Activated T-cell treated with anti-CD3 and anti-CD28 coated beads for 4 hours (primary cell): ENCODE data around the gene P2RY2.

Experiments
- DNase-seq: peaks from one replicate; pipeline ENCODE4 v3.0.0-alpha.2; 2020

The P2RY2 gene

DNA sequence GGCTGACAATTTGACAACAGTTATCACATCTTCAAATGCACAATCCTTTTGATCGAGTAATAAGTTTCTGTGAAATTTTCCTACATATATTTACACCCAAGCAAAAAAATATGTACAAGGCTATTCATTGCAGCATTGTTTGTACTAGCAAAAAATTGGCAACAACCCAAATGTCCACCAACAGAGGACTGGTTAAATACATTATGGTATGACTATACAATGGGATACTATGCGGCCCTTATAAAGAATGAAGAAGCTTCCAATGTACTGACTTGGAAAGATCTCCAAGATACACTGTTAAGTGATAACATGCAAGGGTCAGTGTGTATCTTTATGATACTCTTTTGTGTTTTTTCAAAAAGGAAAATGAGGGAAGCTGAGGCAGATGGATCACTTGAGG, 8.2 kb upstream of the P2RY2 start:
- DNase-seq, result no peak

- DNase-seq, result no peak
Measured at GRCh38 chr11:73210916-73211667, 7.0 kb upstream of the P2RY2 start.

DNA sequence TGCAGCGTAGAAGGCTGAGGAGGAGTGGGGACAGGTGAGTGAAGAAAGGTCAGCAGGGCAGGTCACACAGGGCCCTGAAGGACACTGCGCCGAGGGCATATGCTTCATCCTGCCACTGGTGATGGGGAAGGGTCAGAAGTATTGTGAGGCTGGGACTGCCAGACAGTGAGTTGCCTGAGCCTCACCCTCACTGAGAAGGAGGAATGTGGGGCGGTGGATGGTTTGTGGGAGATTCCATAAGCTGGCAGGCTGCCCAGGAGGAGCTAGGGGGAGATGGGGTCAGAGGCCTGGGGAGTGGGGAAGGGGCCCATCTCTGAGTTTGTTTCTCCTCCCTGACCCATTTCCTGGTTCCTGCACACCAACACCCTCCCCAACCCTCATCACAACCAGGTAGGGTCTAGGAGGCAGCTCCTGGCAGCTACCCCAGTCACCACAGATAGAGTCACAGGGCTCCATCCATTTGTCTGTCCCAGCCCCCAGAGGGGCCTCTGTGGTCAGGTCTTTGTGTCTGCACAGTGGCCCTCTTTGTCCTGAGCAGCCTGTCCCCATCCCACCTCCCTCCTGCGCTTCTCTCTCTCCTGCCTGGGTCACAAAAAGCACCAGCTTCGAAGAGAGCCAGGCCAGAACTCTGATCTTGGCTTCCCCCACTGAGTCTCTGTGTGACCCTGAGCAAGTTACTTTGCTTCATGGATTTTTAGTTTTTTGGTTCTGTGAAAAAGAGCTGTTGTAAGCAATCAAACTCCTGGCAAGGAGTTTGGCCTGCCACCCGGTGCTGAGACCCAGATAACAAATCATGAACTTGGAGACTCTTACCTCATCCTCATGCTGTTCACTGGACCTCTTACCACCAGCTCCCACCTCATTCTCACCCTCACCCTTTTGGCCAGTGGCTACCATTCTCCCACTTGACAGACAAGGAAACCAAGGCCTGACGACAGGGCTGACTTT, 4.6 kb upstream of the P2RY2 start:
- DNase-seq, result no peak

- no peak for DNase-seq
Measured at GRCh38 chr11:73215191-73216134, 2.6 kb upstream of the P2RY2 start.

- DNase-seq, result no peak
Measured at GRCh38 chr11:73216465-73216864, 1.6 kb upstream of the P2RY2 start.

DNA sequence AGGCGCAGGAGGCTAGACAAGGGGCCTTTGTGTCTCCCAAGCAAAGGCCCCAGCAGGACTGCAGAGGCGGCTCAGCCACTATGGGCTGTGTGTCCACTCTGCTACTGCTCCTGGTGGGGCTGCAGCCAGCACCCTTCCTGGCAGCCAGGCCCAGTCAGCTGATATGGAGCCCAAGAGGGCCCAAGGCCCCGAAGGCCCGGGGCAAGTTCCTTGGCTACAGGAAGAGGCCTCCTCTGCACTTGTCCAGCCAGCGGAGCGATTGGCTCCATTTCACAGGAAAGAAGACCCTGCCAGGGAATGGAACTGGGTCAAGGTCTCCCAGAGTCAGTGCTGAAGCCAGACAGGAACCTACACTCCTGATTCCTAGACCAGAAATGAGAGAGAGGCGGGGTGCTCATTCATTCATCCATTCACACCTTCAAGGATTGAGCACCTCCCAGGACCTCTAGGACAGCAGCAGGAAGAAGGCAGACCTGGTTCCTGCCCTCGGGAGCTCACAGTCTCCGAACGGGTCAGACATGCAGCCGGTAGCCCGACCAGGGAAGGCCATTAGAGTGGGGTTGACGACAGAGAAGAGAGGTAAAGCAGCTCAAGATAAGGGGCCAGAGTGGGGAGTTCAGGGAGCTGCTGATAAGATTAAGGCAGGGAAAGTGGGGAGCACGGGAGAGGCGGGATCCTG, 811 bp upstream of the P2RY2 start:
- no peak for DNase-seq

GRCh38 chr11:73217810-73218105, 323 bp upstream of the P2RY2 start:
- no peak for DNase-seq

- no peak for DNase-seq
Measured at GRCh38 chr11:73218830-73219215, 742 bp downstream of the P2RY2 start.

DNA sequence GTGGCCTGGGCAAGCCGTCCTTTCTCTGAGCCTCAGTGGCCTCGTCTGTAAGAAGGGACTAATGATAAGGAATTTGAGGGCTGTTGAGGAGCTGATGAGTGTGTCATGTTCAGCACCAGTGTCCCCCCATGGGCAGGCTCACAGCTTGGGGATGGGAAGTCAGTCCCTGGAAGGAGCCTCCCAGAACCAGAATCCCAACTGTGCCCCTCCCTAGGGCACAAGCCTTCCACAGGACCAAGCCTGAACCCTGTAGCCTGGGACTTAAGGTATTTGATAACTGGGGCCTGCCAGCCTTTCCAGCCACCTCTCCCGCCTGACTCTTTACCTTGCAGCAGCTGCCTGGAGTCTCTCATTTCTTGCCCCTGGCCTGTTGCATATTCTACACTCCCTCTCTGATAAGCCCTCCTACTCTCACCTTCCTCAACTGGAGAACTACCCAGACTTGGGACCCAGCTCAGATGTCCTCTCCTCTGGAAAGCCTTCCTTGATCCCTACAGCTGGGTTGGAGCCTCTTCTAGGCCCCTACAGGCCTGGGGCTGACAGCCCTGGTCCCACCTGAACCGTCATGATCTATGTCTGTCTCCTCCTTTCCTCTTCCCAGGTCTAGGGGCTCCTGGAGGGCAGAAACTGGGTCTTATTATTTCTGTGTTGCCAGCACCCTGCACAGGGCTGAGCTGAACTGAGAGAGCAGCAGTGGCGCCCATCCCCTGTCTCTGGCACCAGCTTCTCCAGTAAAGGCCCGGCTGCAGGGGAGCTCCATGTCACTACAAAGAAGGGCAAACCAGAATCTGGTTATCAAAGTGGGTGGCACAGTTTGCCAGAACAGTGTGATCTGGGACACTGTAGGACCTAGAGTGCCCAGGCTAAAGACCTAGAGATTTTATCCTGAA, 1.6 kb downstream of the P2RY2 start:
- no peak for DNase-seq

GRCh38 chr11:73221451-73221850, 3.4 kb downstream of the P2RY2 start:
- no peak for DNase-seq

DNA sequence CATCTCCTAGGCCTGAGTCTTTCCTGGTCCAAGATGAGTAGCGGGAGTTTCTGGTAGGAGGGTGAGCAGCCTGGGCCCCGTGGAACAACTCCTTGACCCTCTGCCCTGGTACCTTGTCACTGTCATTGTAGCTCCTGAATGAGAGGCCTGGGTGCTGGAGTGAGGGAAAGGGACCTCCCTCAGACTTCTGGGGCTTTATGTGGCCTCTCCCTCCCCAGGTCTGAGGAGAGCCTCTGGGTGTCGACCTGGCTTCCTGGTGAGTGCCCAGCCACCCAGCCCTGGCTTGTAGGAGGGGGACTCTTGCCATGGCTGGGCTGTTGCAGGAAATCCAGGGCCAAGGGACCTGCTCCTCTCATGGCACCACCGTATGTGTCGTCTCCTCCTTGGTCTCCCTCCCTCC, 3.9 kb downstream of the P2RY2 start:
- DNase-seq, result no peak

DNA sequence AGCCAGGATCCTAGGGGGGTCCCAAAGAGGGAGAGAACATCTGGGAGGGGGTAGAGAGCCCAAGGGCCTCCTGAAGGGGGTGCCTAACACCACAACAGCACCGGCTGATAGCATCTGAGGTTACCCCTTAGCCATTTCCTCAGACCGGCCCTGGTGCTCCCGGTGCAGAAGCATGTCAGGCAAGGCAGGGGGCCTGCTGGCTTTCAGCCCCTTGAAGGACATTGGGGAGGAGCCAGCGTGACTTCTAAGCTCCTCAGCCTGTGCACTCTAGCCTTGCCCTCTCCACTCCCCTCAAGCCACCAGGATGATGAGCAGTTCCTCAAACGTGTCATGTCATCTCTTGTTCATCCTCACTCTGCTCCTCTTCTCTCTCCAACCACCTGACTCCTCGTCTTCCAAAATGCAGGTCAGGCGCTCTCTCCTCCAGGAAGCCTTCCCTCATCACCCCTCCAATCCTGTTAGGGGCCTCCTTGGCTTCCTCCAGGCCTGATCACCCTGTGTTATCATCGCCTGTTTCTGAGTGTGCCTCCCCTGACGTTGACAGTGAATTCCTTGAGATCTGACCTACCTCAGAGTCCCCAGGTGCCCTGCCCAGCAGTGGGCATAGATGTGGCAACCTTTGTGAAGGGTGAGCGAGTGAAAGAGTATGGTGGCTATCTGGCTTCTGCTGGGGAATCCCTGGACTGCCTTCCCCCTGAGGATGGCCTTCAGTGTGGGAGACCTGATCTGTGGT, 6.1 kb downstream of the P2RY2 start:
- DNase-seq, result no peak

- DNase-seq, result no peak
Measured at GRCh38 chr11:73225001-73225686, 7.1 kb downstream of the P2RY2 start.

- no peak for DNase-seq
Measured at GRCh38 chr11:73225851-73226250, 7.8 kb downstream of the P2RY2 start.

- DNase-seq, result no peak
Measured at GRCh38 chr11:73226297-73227006, 8.4 kb downstream of the P2RY2 start.

- DNase-seq, result no peak
Measured at GRCh38 chr11:73227571-73228211, 9.6 kb downstream of the P2RY2 start.

GRCh38 chr11:73228268-73229134, 10.4 kb downstream of the P2RY2 start:
- no peak for DNase-seq

DNA sequence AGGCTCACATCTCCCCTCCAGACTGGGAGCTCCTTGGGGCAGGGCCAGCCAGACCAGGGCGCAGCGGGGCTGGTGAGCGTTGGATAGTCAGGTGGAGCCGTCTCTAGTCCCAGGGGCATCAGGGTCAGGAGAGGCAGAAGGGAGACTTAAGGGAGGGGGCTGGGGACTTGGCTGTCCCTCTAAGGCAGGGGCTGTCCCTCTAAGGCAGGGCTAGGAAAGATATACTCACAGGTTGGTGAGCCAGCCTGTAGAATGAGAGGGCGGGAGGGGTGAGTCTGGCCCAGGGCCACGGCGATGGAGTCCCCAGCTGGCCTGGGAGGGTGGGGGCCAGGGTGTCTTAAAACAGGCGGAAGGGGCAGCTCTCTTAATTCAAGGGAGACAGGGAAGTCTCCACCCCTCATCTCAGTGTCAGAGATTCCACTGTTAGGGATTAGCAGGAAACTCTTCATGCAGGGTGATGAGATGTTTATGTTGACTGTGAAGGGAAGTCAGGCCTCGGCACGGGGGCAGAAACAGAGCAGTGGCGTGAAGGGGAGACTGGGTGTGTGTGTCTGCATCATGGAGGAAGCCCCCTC, 11.3 kb downstream of the P2RY2 start:
- DNase-seq, result no peak
